ELR (cell line): ENCODE data around the gene IMPA2.
"Not testable (repeated sequence)": the region's sequence is repeated elsewhere in the genome, so short reads cannot be mapped to it uniquely, and the experiment has no call there.

Experiments
- DNase-seq: peaks from one replicate; pipeline ENCODE4 v3.0.0-alpha.2; 2015; ENCODE audit warnings: low read depth

The IMPA2 gene

GRCh38 chr18:12072996-12073395 lies 91.7 kb downstream of the IMPA2 start:
- no peak for DNase-seq

- no peak for DNase-seq
Measured at GRCh38 chr18:12074736-12075135, 93.4 kb downstream of the IMPA2 start.

- no peak for DNase-seq
Measured at GRCh38 chr18:12076424-12077140, 95.3 kb downstream of the IMPA2 start.

GRCh38 chr18:12077994-12078393 lies 96.7 kb downstream of the IMPA2 start:
- not testable (repeated sequence) for DNase-seq

GRCh38 chr18:12079491-12080237 lies 98.4 kb downstream of the IMPA2 start:
- no peak for DNase-seq
